Hippocampal formation (tissue), 2 donors: Measurements from ENCODE around the gene MLPH.

Experiments
- DNase-seq, 2 donors: peaks; one replicate each; lab custom pipeline; 2025; lab: John Stamatoyannopoulos, UW

Gene MLPH

GRCh38 chr2:237480556-237480955 lies 6.5 kb upstream of the MLPH start:
- no peak for DNase-seq

- no peak for DNase-seq
Observed at GRCh38 chr2:237480988-237481525, 6.0 kb upstream of the MLPH start.

GRCh38 chr2:237482485-237482884 lies 4.6 kb upstream of the MLPH start:
- peak in 1 of 2 donors; percentile 17 for DNase-seq

- no peak for DNase-seq
Observed at GRCh38 chr2:237483018-237483731, 3.9 kb upstream of the MLPH start.

- no peak for DNase-seq
Observed at GRCh38 chr2:237485304-237485703, 1.7 kb upstream of the MLPH start.

GRCh38 chr2:237485844-237486243 lies 1.2 kb upstream of the MLPH start:
- DNase-seq: no peak

- DNase-seq: no peak
Observed at GRCh38 chr2:237486334-237486818, 675 bp upstream of the MLPH start.

GRCh38 chr2:237487496-237487895 lies 445 bp downstream of the MLPH start:
- DNase-seq: no peak

GRCh38 chr2:237488295-237488694 lies 1.2 kb downstream of the MLPH start:
- DNase-seq: no peak

- no peak for DNase-seq
Observed at GRCh38 chr2:237488901-237489860, 2.1 kb downstream of the MLPH start.

- no peak for DNase-seq
Observed at GRCh38 chr2:237490009-237490711, 3.1 kb downstream of the MLPH start.

- DNase-seq: no peak
Observed at GRCh38 chr2:237490795-237491194, 3.7 kb downstream of the MLPH start.

- no peak for DNase-seq
Observed at GRCh38 chr2:237491515-237492118, 4.6 kb downstream of the MLPH start.

GRCh38 chr2:237492137-237492890 lies 5.3 kb downstream of the MLPH start:
- no peak for DNase-seq

GRCh38 chr2:237494066-237494465 lies 7.0 kb downstream of the MLPH start:
- DNase-seq: no peak

- no peak for DNase-seq
Observed at GRCh38 chr2:237495521-237496117, 8.6 kb downstream of the MLPH start.

GRCh38 chr2:237496428-237496827 lies 9.4 kb downstream of the MLPH start:
- DNase-seq: no peak

- DNase-seq: no peak
Observed at GRCh38 chr2:237497009-237497837, 10.2 kb downstream of the MLPH start.

- no peak for DNase-seq
Observed at GRCh38 chr2:237497838-237498186, 10.8 kb downstream of the MLPH start.

- DNase-seq: no peak
Observed at GRCh38 chr2:237498341-237498740, 11.3 kb downstream of the MLPH start.
